LNCaP clone FGC (cell line): ENCODE results near the gene MYMX.

ENCODE experiments used
- DNase-seq: peaks from one replicate; pipeline ENCODE4 v3.0.0-alpha.2; 2011; ENCODE audit warnings: low read depth
- H3K4me3 ChIP-seq: 2 replicates; pipeline ENCODE4 v1.5.1; 2011; ENCODE audit warnings: mild to moderate bottlenecking, low read depth, low read length, control low read depth
- TF ChIP-seq, protein P1 (sequence below): IDR thresholded peaks from 2 replicates; pipeline ENCODE4 v1.5.1; 2012; ENCODE audit warnings: mild to moderate bottlenecking; ENCODE audit not compliant: control insufficient read depth, insufficient read depth; ENCODE audit errors: extremely low read depth

The MYMX gene

DNA sequence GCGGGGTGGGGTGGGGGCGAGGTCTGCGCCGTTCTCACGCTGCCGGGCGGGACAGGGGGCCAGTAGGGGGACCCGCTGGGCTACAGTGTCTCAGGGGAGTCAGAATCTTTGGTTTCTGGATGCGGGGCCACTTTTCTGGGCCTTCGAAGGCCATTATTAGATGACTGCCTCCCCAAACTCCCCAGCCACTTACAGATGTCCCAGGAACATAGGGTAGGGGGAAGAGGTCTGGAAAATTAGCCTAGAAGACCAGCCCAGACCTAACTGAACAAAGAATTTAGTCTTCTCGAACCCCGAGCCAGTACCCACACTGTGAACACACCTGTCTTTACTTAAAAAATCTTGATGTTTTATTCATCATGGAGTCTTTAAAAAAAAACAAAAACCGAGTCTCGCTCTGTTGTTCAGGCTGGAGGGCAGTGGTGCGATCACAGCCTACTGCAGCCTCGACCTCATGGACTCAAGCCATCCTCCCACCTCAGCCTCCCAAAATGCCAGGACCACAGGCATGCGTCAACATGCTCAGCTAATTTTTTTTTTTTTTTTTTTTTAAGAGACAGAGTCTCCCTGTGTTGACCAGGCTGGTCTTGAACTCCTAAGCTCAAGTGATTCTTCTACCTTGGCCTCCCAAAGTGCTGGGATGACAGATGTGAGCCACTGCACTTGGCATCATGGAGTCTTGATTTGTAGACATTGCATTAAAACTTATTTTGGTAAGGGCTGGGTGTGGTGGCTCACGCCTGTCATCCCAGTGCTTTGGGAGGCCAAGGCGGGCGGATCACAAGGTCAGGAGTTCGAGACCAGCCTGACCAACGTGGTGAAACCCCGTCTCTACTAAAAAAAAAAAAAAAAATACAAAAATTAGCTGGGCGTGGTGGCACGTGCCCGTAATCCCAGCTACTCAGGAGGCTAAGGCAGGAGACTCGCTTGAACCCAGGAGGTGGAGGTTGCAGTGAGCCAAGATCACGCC is 3.4 kb downstream of the MYMX start:
- no peak overlapping the region for H3K4me3 ChIP-seq
- TF ChIP-seq, protein P1, sequence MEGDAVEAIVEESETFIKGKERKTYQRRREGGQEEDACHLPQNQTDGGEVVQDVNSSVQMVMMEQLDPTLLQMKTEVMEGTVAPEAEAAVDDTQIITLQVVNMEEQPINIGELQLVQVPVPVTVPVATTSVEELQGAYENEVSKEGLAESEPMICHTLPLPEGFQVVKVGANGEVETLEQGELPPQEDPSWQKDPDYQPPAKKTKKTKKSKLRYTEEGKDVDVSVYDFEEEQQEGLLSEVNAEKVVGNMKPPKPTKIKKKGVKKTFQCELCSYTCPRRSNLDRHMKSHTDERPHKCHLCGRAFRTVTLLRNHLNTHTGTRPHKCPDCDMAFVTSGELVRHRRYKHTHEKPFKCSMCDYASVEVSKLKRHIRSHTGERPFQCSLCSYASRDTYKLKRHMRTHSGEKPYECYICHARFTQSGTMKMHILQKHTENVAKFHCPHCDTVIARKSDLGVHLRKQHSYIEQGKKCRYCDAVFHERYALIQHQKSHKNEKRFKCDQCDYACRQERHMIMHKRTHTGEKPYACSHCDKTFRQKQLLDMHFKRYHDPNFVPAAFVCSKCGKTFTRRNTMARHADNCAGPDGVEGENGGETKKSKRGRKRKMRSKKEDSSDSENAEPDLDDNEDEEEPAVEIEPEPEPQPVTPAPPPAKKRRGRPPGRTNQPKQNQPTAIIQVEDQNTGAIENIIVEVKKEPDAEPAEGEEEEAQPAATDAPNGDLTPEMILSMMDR = no peak
- no peak for DNase-seq

DNA sequence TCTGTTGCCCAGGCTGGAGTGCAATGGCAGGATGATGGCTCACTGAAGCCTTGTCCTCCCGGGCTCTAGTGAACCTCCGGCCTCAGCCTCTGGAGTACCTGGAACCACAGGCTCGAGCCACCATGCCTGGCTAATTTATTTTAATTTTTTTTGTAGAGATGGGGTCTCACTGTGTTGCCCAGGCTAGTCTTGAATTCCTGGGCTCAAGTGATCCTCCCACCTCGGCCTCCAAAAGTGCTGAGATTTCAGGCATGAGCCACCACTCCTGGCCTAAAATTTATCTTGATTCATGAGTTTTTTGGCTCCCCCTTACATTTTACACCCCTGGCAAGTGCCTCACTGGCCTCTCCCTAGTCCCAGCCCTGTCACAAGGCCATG is 4.2 kb downstream of the MYMX start:
- H3K4me3 ChIP-seq = no peak overlapping the region
- TF ChIP-seq, protein P1 = no peak
- DNase-seq = no peak

DNA sequence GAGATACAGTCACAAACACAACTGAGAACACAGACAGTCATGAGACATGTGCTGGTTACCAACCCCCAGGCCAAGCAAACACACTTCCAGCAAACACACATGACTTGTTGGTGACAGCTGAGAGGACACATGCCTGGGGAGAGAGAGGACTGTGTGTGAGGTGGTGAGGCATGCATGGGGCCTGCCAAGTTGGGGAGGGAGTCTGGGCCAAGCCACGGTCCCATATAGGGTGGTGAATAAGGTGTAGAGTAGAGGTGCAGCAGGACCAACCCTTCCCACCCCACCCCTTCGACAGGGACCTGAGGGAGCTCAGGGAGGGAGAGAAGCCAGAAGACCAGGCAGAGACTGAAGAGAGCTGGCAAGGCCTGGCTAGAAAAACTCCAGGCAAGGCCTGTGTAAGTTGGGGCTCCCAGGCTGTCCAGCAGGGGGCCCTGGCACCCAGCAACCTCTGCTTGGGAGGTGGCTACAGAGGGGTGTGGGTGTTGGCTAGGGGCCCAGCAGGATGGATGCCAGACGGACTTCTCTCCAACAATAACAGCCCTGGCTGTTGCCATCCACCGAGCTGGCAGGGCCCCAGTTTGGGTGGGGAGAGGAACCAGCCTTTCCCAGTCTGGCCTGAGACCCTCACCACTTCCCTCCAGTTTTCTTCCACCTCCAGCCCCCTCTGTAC is 4.7 kb downstream of the MYMX start:
- TF ChIP-seq, protein P1 = peak; percentile 49
- peak; percentile 32 for DNase-seq
- H3K4me3 ChIP-seq = no peak overlapping the region

DNA sequence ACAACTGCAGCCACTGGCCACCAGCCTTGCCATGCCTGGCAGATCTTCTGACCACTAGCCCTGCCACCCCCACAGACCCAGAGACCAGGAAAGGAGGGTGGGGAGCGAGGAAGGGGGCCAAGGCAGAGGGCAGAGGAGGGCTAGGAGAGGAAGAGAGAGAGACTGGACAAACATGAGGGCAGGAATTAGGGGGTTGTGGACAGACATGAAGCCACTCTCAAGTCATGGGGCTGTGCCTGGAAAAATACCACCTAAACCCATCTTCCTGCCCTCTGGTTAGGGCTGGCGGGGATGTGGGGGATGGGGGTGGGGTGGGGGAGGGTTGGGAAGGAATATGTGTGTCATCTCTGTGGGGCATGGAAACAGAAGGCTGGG is 5.2 kb downstream of the MYMX start:
- no peak for DNase-seq
- H3K4me3 ChIP-seq = no peak overlapping the region
- TF ChIP-seq, protein P1 = no peak

DNA sequence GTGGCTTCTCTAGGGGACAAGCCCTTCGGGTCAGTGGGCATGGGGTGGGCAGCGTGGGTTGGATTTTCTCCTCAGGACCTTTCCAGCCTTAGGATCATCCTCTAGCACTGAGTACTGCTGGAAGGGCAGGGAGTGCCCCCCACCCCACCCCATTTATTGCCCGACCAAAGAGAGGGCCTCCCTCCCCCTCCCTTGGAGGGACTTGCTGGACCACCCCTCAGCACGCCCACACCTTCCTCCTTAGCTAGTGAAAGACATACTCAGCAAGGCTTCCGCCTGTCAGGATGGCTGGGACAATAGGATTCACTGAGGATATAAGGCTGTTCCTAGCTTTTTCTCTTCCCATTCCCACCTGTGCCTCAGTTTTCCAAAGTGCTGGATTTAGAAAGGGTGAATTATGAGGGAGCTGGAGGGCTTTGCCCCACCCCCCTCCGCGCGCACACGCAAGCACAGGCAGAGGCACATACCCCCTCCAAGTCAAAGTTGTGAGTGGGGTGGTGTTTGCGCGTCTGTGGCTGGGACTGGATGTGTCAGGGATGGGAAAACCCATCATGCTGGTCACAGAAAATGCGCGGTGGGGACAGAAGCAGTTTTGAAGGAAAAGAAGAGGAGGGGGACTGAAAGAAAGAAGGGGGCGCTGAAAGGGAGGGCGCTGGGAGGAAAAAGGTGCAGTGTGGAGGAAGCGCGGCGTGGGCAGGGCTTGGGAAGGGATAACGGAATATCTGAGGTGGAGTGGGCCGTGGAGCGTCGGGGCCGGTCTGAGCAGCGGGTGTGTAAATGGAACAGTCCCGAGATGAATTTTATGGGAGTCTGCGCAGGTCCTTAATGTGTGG is 6.0 kb downstream of the MYMX start:
- H3K4me3 ChIP-seq = peak overlapping the region; percentile 65
- no peak for DNase-seq
- TF ChIP-seq, protein P1 = no peak

DNA sequence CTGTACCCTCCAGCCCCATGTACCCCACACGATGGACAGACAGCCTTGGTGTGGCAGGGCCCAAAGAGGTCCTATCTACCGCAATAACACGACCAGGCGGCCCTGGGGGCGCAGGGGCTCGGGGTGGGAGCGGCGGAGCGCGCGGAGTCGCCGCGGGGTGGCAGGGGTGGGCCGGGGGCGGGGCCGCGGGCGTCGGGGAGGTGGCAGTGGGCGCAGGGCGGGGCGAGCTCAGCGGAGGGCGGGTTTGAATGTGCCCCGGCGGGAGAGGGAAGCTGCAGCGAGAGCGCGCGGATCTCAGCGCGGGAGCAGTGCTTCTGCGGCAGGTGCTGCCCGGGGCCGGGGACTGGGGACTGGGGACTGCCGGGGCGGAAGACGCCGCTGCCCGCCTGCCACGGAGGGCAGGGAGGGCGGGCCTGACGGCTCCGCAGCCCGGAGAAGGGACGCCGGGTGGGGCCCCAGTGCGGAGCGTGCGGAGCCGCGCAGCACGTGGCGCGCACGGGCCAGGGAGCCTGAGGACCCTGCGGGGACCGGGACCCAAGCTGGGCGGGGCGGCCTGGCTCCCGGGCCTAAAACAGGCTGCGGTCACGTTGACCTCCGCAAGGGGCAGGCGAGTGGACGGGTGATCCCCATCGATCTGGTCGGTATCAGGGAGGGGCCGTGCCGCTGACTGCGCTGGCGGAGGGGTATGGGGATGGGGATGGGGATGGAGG is 6.7 kb downstream of the MYMX start, which contains the start of gene SLC29A1:
SLC29A1 (plus strand) TSS at position 277 of the 710 bp plus-strand sequence. CDS start 3,719 bp downstream, outside the sequence.
- H3K4me3 ChIP-seq = peak within 1 kb of the TSS; percentile 65
- DNase-seq = no peak
- TF ChIP-seq, protein P1 = peak; percentile 39
